ENCODE data around the gene C14orf180. TPM values are rescaled to one million over a fixed set of nuclear protein-coding genes. Genes with fewer than 3 reads are reported as not detected.

Gene C14orf180
- total and polyA plus RNA-seq, 10 of the 15 experiments (the other 5 are each of a cell fraction or from before 2014, with no cell fraction given), result not detected

- no peak overlapping the region for H3K27ac ChIP-seq (ENCODE audit: control insufficient read depth, insufficient read depth)
- H3K4me2 ChIP-seq (ENCODE audit: control insufficient read depth, insufficient read depth), result no peak overlapping the region
- no peak for FAIRE-seq
- H3K79me2 ChIP-seq (ENCODE audit: control insufficient read depth, insufficient read depth, low read length), result no peaks in the 10 kb centered on the region
- WGBS (ENCODE audit: insufficient coverage, insufficient replicate concordance, low lambda C conversion rate, missing lambda C conversion rate), result 40% methylated on average over 10 of the region's 10 CpGs
- ChIA-PET SMC1A (ENCODE audit: uncharacterized antibody, unreplicated experiment) (no interaction called here), RAD21 (ENCODE audit: unreplicated experiment) (no interaction called here), CTCF (no interaction called here), POLR2A (no interaction called here)
- H3K4me3 ChIP-seq, result no peak overlapping the region
- H3K36me3 ChIP-seq (ENCODE audit: control insufficient read depth in 2 of 2, insufficient read depth in 2 of 2, low read length in 1 of 2), result no peaks in the 10 kb centered on the region
- H4K20me1 ChIP-seq (ENCODE audit: control insufficient read depth, insufficient read depth), result no peaks in the 10 kb centered on the region
- TF ChIP-seq REST (IDR thresholded peaks at IDR 0.05; ENCODE audit: low read depth, low read length), result no peak
- in situ Hi-C loops (cut with MboI) (no loop called here), intact Hi-C loops (cut with micrococcal nuclease; ENCODE audit: unreplicated experiment) (no loop called here)
- DNase-seq (ENCODE audit: low read depth, low spot score), result no peak
- H3K9me3 ChIP-seq (replicated peaks; ENCODE audit: control insufficient read depth, insufficient read depth, low read length), result no peaks in the 10 kb centered on the region; the same call in 1 of the 3 replicates
- no peak for ATAC-seq
- no peak overlapping the region for H2AFZ ChIP-seq (ENCODE audit: control insufficient read depth, low read depth, low read length)
- no TSS peak for BruUV-seq (replicated peaks)
- no peak overlapping the region for H3K9ac ChIP-seq (ENCODE audit: control insufficient read depth, insufficient read depth, low read length)
- no peaks in the 10 kb centered on the region for H3K27me3 ChIP-seq (replicated peaks in 1 of 2; ENCODE audit: control insufficient read depth in 2 of 2, insufficient read depth in 2 of 2, low read length in 1 of 2)
- no peaks in the 10 kb centered on the region for H3K4me1 ChIP-seq (ENCODE audit: control insufficient read depth, insufficient read depth, low read length)
Measured at GRCh38 chr14:104530646-104531045, 48.9 kb upstream of the C14orf180 start.

- Histone ChIP-seq H3K27ac (ENCODE audit: control insufficient read depth, insufficient read depth) (no peak overlapping the region), H4K20me1 (ENCODE audit: control insufficient read depth, insufficient read depth) (no peaks in the 10 kb centered on the region), H3K9me3 (replicated peaks; ENCODE audit: control insufficient read depth, insufficient read depth, low read length) (no peaks in the 10 kb centered on the region; the same call in 1 of the 3 replicates), H3K4me2 (ENCODE audit: control insufficient read depth, insufficient read depth) (no peak overlapping the region), H3K27me3 (replicated peaks in 1 of 2; ENCODE audit: control insufficient read depth in 2 of 2, insufficient read depth in 2 of 2, low read length in 1 of 2) (no peaks in the 10 kb centered on the region), H3K4me3 (no peak overlapping the region), H3K9ac (ENCODE audit: control insufficient read depth, insufficient read depth, low read length) (no peak overlapping the region), H3K36me3 (ENCODE audit: control insufficient read depth in 2 of 2, insufficient read depth in 2 of 2, low read length in 1 of 2) (no peaks in the 10 kb centered on the region), H3K79me2 (ENCODE audit: control insufficient read depth, insufficient read depth, low read length) (no peaks in the 10 kb centered on the region), H3K4me1 (ENCODE audit: control insufficient read depth, insufficient read depth, low read length) (no peaks in the 10 kb centered on the region), H2AFZ (ENCODE audit: control insufficient read depth, low read depth, low read length) (no peak overlapping the region)
- BruUV-seq (replicated peaks), result no TSS peak
- ATAC-seq (no peak), DNase-seq (ENCODE audit: low read depth, low spot score) (no peak), FAIRE-seq (no peak)
- 45% methylated on average over 18 of the region's 19 CpGs for WGBS (ENCODE audit: insufficient coverage, insufficient replicate concordance, low lambda C conversion rate, missing lambda C conversion rate)
- SMC1A ChIA-PET (ENCODE audit: uncharacterized antibody, unreplicated experiment), result no interaction called here
- RAD21 ChIA-PET (ENCODE audit: unreplicated experiment), result no interaction called here
- CTCF ChIA-PET, result no interaction called here
- in situ Hi-C loops (cut with MboI), result no loop called here
- intact Hi-C loops (cut with micrococcal nuclease; ENCODE audit: unreplicated experiment), result no loop called here
- POLR2A ChIA-PET, result no interaction called here
- no peak for TF ChIP-seq HDAC2 (IDR thresholded peaks at IDR 0.05)
- TF ChIP-seq IKZF1 (conservative IDR thresholded peaks at IDR 0.05), result no peak
- no peak for TF ChIP-seq SIX5 (IDR thresholded peaks at IDR 0.05; ENCODE audit: low read depth, low read length, severe bottlenecking)
- TF ChIP-seq STAT1 (conservative IDR thresholded peaks at IDR 0.05), result no peak
- TF ChIP-seq USF1 (IDR thresholded peaks at IDR 0.05; ENCODE audit: borderline replicate concordance, extremely low read length, insufficient read depth, low read depth, low read length), result no peak
- no peak for TF ChIP-seq YBX1 (IDR thresholded peaks at IDR 0.05)
- no peak for TF ChIP-seq PBX3 (IDR thresholded peaks at IDR 0.05; ENCODE audit: insufficient replicate concordance, low read depth, low read length)
- TF ChIP-seq SUZ12 (IDR thresholded peaks at IDR 0.05; ENCODE audit: unreplicated experiment), result no peak
- TF ChIP-seq CHD4 (IDR thresholded peaks at IDR 0.05), result no peak
- no peak for TF ChIP-seq MYC (IDR thresholded peaks at IDR 0.05; ENCODE audit: insufficient read depth, insufficient read length, insufficient replicate concordance, low read length, severe bottlenecking)
- TF ChIP-seq TCF7 (IDR thresholded peaks at IDR 0.05; ENCODE audit: borderline replicate concordance), result no peak
Measured at GRCh38 chr14:104531421-104532190, 48.0 kb upstream of the C14orf180 start.

All from GM12878 (cell line).